HepG2 (cell line): ENCODE data around the gene ALDH1L2. TPM values are rescaled to one million over a fixed set of nuclear protein-coding genes. Genes with fewer than 3 reads are reported as not detected.
A peak's percentile ranks its signal among the peaks of the same experiment; 100 is the strongest.

Experiments used
- HIVEP1 ChIP-seq: sonication (generic); formaldehyde crosslinking; IDR thresholded peaks from 2 replicates; pipeline ENCODE4 v1.4.0; 2020; ENCODE audit warnings: mild to moderate bottlenecking, missing genetic modification reagents
- HMGXB3 ChIP-seq: sonication (generic); formaldehyde crosslinking; IDR thresholded peaks from 2 replicates; pipeline ENCODE4 v1.4.0; 2020; ENCODE audit warnings: missing genetic modification reagents, borderline replicate concordance
- ISX ChIP-seq: sonication (generic); formaldehyde crosslinking; conservative IDR thresholded peaks from 2 replicates; pipeline ENCODE4 v1.5.0; 2020; ENCODE audit warnings: missing genetic modification reagents
- MYPOP ChIP-seq: sonication (generic); formaldehyde crosslinking; IDR thresholded peaks from 2 replicates; pipeline ENCODE4 v1.8.1; 2023; ENCODE audit warnings: mild to moderate bottlenecking, moderate library complexity, missing genetic modification reagents
- ONECUT2 ChIP-seq: sonication (generic); formaldehyde crosslinking; IDR thresholded peaks from 2 replicates; pipeline ENCODE4 v1.4.0; 2020; ENCODE audit warnings: missing genetic modification reagents
- POGK ChIP-seq: sonication (generic); formaldehyde crosslinking; conservative IDR thresholded peaks from 2 replicates; pipeline ENCODE4 v1.8.0; 2022; ENCODE audit warnings: mild to moderate bottlenecking, moderate library complexity, missing genetic modification reagents
- RBAK ChIP-seq: sonication (generic); formaldehyde crosslinking; IDR thresholded peaks from 2 replicates; pipeline ENCODE4 v1.5.1; 2020; ENCODE audit warnings: mild to moderate bottlenecking, missing genetic modification reagents
- RBFOX2 ChIP-seq: fragments of 200-400 bp; formaldehyde crosslinking; IDR thresholded peaks from 2 replicates; pipeline ENCODE4 v1.6.1; 2017; ENCODE audit warnings: low read depth, mild to moderate bottlenecking, low read length
- RNF2 ChIP-seq: fragments of 450-650 bp; conservative IDR thresholded peaks from 2 replicates; pipeline ENCODE4 v1.6.1; 2016; ENCODE audit warnings: low read depth
- TFAP4 ChIP-seq: sonication (generic); IDR thresholded peaks from 2 replicates; pipeline ENCODE4 v1.6.1; 2016; ENCODE audit warnings: low read depth, borderline replicate concordance
- TFDP1 ChIP-seq: IDR thresholded peaks from 2 replicates; pipeline ENCODE4 v1.6.1; 2016; ENCODE audit warnings: missing compliant biosample characterization, missing genetic modification reagents, borderline replicate concordance
- ZMAT5 ChIP-seq: sonication (generic); formaldehyde crosslinking; IDR thresholded peaks from 2 replicates; pipeline ENCODE4 v1.5.0; 2020; ENCODE audit warnings: mild to moderate bottlenecking, low read depth, missing genetic modification reagents, borderline replicate concordance
- ZNF350 ChIP-seq: sonication (generic); formaldehyde crosslinking; IDR thresholded peaks from 2 replicates; pipeline ENCODE4 v1.4.0; 2020; ENCODE audit warnings: mild to moderate bottlenecking, low read depth, missing genetic modification reagents, borderline replicate concordance
- ZNF468 ChIP-seq: sonication (generic); formaldehyde crosslinking; IDR thresholded peaks from 2 replicates; pipeline ENCODE4 v1.8.0; 2022; ENCODE audit warnings: mild to moderate bottlenecking, moderate library complexity, missing genetic modification reagents
- ZNF546 ChIP-seq: sonication (generic); formaldehyde crosslinking; conservative IDR thresholded peaks from 2 replicates; pipeline ENCODE4 v1.8.1; 2023; ENCODE audit warnings: mild to moderate bottlenecking, missing genetic modification reagents
- ZNF660 ChIP-seq: sonication (generic); formaldehyde crosslinking; IDR thresholded peaks from 2 replicates; pipeline ENCODE4 v1.5.1; 2020; ENCODE audit warnings: mild to moderate bottlenecking, low read depth, missing genetic modification reagents, borderline replicate concordance
- ZSCAN21 ChIP-seq: sonication (generic); formaldehyde crosslinking; IDR thresholded peaks from 2 replicates; pipeline ENCODE4 v1.8.0; 2022; ENCODE audit warnings: mild to moderate bottlenecking, missing genetic modification reagents, moderate library complexity, borderline replicate concordance
- polyA plus RNA-seq, 8 experiments: library from polyadenylated mRNA; depleted of rRNA in 3 of 8; stranded (reverse) in 7 of 8; unstranded in 1 of 8; fragments of >200 nt; fragmentation: Illumina TruSeq in 4 of 8; extraction: Trizol in 4 of 8; gene quantifications; 2 replicates each; pipeline versions ENCODE4 v1.2.1 to v1.2.3, GENCODE V29; 2011 to 2016; ENCODE audit warnings: low read depth in 4 of 8, missing spikeins in 1 of 8, mixed read lengths in 1 of 8; ENCODE audit not compliant: insufficient read depth in 1 of 8
- total RNA-seq, 5 experiments: library from RNA; depleted of rRNA; stranded (reverse); fragments of >200 nt; fragmentation: Illumina TruSeq; extraction: Trizol; gene quantifications; 2 replicates each; pipeline ENCODE4 v1.2.3, GENCODE V29; 2016; ENCODE audit warnings: low read depth in 1 of 5

ALDH1L2 gene
- total and polyA plus RNA-seq, 2 of the 13 experiments (the other 11 are each of a cell fraction or from before 2014, with no cell fraction given), result 0.40 to 4.6 TPM

GRCh38 chr12:105084251-105085250 is at the start of gene ALDH1L2 (continued):
- no peak for TF ChIP-seq POGK (CRISPR knock-in tag)
- TF ChIP-seq HIVEP1 (CRISPR knock-in tag), result no peak
- TF ChIP-seq ONECUT2 (CRISPR knock-in tag), result no peak
- no peak for TF ChIP-seq ZNF660
- TF ChIP-seq TFDP1 (CRISPR knock-in tag), result 0 out of 2 replicates have a peak, but pooled peaks have one; percentile 58
- peak; percentile 70; the same call in 1 of the 2 replicates for TF ChIP-seq MYPOP (CRISPR knock-in tag)
- TF ChIP-seq ZNF546 (CRISPR knock-in tag), result no peak
- no peak for TF ChIP-seq HMGXB3 (CRISPR knock-in tag)
- no peak for TF ChIP-seq ISX (CRISPR knock-in tag)
- peak; percentile 56; the same call in 1 of the 2 replicates for TF ChIP-seq RBFOX2
- TF ChIP-seq ZNF350, result no peak
- TF ChIP-seq ZMAT5 (CRISPR knock-in tag), result no peak
- peak; percentile 67; the same call in 1 of the 2 replicates for TF ChIP-seq TFAP4
- no peak for TF ChIP-seq RBAK (CRISPR knock-in tag)
- no peak for TF ChIP-seq ZNF468 (CRISPR knock-in tag)
- TF ChIP-seq RNF2, result no peak
- TF ChIP-seq ZSCAN21 (CRISPR knock-in tag), result 0 out of 2 replicates have a peak, but pooled peaks have one; percentile 32
